DMS 273 treated with DMSO at 0.1 percent for 48 hours (cell line): ENCODE results near the gene ZDHHC9.

Experiments
- DNase-seq: peaks from one replicate; lab custom pipeline; 2025; lab: John Stamatoyannopoulos, UW

Gene ZDHHC9

DNA sequence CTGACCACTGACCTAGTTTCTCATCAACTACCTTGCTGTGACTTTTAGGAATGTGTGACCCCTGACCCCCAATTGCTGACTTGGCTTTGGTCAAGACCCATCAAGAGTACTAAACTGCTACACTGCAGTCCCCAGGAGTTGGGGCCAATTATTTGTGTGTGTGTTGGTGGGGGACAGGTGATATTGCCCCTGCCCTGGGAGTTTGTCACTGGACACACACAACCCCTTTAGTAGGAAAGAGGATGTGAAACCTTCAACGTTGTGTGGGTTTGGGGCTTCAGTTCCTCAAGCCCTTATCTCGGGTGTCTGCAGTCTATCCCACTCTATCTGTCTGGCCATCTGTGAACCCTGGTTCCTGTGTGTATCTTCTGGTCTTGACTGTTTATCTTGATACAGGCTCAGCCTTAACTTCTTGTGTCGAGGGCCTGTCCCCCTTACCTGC lies 57.5 kb downstream of the ZDHHC9 start:
- DNase-seq, result no peak

DNA sequence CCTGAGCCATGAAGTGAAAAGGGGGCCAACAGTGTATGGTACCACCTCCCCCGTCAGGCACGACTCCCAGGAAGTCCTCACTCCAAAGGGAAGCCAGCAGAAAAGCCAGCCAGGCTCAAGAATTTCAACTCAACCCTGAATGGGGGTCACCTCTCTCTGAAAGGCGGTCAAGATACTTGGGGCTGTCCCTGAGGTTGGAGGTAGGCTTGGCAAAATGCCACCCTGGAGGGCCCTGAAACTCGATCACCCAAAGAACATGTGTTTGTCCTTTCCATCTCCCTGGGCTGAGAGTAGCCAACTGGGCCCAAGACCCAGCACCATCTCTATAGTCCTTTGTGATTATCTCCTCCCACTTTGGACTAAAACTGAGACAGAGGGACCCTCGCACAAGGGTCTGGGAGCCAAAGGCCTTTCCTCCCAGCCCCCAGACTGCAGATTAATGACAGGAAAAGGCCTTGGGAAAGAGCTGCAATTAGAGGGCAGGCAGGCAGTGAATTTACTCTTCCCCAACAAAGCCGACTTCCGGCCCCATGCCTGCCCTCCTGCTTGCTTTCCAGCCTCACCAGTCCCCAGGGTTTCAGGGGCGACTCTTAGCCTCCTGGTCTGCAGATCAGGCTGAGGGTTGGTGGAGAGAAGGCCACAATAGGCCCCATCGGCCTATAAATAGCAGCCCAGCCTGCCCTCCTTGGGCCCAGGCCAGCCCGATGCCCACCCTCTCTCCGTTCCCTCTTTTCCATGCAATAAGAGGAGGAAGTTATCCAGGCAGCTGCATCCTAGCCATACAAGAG lies 58.3 kb downstream of the ZDHHC9 start:
- no peak for DNase-seq

GRCh38 chrX:129784371-129784770 lies 59.3 kb downstream of the ZDHHC9 start:
- DNase-seq, result no peak

DNA sequence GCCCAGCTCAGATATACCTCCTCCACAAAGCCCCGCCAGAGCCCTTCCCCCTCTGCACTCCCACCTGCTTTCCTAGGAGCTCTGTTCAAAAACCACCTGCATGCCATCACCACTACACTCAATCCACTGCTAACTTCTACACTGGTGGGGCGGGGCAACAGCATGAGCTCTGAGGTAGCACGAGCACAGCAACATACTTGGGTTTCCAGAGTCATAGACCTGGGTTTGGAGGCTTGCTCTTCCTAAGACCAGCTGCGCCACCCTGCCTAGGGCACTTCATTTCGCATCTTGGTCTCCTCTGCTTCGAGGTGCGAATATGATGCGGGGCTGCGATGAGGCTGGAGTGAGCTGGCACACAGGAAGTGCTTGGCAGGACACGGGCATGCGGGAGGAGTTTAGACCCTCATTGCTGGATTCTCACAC lies 60.4 kb downstream of the ZDHHC9 start:
- no peak for DNase-seq

DNA sequence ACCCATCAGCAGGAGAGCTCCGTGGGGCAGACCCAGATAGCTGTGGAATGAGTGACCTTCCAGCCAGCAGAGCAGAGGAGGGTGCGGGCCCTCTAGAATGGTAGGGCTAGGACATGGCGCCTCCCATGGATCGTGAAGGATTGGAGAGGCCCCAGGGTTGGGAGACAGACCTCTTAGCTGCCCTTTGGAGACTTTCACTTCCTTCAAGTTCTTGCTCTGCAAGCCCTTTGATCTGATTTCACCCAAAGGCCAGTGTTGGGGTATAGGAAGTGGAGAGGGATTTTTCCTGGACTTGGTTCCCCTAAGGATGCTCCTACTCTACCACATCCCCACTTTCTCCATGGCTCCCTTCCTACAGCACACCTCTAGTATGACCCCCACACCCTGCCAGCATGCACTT lies 61.0 kb downstream of the ZDHHC9 start:
- DNase-seq, result no peak

GRCh38 chrX:129781680-129782495 lies 61.8 kb downstream of the ZDHHC9 start:
- no peak for DNase-seq

DNA sequence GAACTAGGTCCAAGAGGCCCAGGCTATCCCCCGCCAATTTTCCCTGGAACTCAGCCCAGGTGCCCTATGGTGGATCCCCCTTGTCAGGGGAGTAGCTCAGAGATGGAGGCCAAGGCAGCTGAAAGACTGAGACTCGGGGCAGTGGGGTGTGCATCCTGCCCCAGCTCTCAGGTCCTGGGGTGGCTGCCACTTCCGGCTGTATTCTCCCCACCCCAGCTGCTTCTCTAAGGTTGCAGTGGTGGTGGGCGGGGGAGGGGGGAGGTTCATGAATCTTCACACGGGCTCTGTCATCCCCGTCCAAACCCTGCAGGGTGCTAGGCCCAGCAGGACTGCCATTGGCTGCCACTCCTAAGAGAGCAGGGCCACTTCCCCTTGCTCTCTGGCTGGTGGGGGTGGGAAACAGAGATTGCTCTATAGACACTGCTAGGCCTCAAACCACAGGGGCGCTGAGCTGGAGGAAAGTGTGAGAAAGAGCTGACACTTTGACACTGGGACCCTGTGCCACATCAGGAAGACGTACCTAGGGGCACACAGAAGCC lies 62.5 kb downstream of the ZDHHC9 start:
- no peak for DNase-seq

DNA sequence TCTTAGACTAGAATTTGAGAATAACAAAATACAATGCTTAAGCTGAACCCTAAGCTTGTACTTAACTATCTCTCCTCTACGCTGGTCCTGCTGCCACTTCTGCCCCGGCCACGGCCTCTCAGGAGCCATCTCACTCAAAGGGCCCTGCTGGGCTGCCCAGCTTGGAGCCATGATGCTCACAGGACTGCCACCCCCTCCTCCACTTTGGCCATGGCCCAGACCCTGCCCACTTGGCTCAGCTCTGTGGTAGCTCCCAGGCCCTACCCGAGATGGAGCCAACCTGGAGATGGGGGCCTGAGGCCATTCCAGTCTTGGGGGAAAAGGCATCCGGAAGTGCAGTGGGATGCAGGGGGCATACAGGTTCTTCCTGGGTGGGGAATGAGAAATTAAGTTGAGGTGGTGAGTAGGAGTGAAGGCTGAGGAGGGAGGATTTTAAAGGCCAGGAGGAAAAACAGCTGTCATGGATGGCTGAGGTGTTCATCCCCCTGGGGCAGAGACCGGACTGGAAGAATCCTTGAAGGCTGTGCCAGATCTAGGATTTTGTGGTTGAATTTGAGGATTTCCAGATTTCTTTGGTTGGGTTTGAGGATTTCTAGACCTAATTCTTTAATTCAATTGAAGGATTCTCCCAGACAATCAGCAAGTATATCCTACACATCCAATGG lies 63.1 kb downstream of the ZDHHC9 start:
- no peak for DNase-seq

DNA sequence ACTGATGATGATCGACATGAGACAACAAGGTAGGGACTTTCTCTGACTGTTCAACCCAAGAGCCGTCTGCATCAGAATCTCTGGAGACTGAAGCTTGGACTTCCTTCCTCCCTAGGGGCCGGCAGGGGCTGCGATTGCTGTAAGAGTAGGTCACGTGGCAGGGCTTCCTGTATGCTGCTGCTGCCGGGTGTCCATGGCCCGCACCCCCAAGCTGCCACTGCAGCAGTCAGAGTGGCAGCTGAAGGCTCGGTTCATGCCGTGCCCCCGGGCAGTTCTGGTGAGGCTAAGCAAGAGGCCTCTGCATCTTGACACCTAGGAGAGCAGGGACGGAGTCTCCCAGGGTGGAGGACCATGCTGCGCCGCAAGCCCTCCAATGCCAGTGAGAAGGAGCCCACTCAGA lies 63.9 kb downstream of the ZDHHC9 start, which contains the start of gene SASH3:
TSS of gene SASH3 (plus strand) at position 203 of the 400 bp plus-strand sequence. CDS start at position 352, 149 bp downstream.
- no peak for DNase-seq

DNA sequence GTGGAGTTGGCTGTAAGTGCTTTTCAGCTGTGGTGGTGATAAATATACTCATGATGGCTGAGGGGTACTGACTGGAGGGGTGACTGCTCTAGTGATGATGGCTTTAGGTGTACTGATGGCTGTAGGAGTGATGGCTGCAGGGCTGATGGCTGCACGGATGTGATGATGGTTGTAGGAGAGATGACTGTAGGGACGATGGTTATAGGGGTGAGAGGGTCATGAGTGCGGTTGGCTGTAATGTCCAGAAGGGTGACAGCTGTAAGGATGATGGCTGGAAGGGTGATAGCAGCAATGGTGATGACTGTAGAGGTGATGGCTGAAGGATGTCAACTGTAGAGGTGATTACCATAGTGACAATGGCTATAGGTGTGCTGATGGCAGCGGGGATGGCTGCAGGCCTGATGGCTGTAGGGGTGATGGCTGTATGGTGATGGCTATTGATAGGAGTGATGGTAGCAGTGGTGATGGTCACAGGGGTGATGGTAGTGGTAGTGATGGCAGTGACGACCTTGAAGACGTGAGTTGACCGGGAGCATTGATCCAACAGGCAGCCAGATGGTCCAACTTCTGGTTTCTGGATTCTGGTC lies 64.5 kb downstream of the ZDHHC9 start:
- DNase-seq, result no peak

DNA sequence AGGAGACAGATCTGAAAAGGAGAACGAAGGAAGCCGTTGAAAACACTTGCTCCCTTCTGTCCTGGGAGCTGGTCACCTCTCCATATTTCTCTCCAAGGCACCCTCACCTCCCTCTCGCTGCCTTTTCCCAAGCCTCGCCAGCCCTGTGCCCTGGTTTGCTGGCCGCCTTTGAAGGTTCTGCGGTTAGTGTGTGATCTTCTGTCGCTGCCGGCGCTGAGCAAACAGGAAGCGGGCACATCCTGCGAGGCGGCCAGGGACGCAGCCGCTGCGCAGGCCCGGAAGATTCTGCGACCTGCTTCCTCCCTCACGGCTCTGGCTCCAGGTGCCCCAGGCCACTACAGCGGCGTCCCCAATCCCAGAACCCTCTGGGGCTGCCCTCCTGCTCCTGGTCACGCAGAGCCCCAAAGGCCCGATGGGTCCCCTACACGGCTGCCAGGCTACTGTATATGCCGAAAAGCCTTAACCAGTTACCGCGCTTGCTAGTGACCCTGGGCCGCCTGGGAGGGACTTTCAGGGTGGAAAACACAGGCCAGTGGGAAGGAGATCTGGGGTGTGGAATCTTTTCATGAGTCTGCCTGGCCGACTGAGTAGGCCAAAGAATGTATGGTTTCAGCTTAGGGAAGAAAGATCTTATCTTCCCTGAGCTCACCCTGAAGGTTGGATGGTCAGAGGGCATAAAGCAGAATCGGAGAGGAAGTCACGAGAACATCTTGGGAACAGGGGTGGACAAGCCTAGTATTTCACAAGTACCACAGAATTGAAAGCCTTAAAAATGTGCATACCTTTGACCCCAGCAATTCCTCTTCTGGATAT lies 66.3 kb downstream of the ZDHHC9 start:
- DNase-seq, result no peak

- no peak for DNase-seq
Measured at GRCh38 chrX:129773649-129774458, 69.8 kb downstream of the ZDHHC9 start.

- DNase-seq, result no peak
Measured at GRCh38 chrX:129772796-129773431, 70.8 kb downstream of the ZDHHC9 start.

DNA sequence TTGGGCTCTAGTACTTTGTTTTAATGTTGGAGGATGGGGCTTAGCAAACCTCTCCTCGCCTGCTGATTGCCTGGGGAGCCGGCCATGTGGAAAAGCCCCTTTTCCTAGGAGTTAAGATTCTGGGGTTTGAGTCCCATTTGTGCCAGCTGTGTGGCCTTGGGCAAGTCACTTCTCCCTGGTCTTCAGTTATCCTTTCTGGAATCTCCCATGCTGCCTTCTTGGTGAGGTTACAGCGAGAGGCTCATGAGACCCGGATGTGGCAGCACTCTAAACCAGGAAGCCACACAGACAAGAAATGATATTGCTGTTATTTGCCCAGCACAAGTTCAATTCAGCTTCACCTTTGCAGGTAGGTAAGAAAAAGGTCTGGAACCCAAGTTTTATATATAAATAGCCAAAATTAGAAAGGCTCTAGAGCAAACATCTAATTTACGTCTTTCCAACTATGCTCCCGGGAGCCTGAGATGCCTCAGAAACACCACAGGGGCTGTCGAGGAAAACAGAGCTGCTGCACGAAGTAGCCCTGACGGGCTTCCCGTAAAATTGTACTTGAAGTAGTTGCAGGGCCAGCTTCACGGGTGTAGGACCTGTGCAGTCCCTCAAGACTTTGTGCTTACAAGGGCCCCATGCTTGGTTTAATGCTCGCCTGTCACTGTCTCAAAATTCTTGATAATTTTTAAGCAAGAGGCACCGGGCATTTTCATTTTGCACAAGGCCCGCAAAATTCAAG lies 72.3 kb downstream of the ZDHHC9 start:
- DNase-seq, result no peak

GRCh38 chrX:129769467-129770154 lies 74.1 kb downstream of the ZDHHC9 start:
- DNase-seq, result no peak

DNA sequence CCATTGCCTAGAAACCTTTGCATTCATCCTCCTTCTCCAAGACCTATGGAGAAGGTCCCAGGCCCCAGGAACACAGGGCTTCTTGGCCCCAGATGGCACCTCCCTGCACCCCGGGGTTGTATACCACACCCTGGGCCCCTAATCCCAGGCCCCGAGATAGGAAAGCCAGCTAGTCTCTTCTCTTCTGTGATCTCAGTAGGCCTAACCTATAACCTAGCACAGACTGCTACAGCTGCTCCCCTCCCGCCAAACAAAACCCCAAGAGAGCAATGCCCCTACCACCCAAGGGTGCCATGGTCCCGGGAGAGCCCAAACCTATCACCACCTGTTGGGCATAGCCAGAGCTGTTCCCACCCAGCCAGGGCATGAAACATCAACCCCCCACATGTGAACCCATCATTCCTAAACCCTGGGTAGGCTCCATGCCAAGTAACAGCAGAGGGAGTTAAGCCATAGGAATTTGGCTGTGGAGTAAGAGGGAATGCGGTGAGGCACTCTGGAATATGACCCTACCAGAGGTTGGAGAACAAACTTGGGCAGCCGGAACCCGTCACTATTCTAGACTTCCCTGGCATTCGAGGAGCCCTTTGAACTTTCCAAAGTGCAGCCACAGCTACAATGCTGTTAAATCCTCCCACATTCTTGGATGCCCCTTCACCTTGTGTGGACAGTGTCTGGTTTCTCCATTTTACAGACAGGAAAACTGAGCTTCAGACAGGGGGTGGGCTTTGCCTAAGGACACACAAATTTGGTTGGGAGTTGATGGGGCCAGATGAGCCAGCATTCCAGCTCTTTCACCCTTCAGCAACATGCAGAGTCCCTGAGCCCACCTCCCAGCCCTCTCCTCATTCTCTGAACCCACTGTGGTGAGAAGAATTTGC lies 74.9 kb downstream of the ZDHHC9 start:
- DNase-seq, result no peak

DNA sequence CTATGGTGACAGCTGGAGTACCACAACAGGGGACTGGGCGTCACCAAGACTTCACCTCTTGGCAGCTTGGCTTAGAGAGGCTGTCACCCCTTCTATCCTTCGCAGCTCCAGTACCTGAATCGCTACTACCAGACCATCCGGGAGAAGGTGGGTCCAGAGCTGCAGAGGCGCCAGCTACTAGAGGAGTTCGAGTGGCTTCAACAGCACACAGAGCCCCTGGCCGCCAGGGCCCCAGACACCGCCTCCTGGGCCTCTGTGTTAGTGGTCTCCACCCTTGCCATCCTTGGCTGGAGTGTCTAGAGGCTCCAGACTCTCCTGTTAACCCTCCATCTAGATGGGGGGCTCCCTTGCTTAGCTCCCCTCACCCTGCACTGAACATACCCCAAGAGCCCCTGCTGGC lies 75.5 kb downstream of the ZDHHC9 start:
- DNase-seq, result no peak
